H9 (cell line): ENCODE data around the gene WFDC1. TPM values are rescaled to one million over a fixed set of nuclear protein-coding genes. Genes with fewer than 3 reads are reported as not detected.
A peak's percentile ranks its signal among the peaks of the same experiment; 100 is the strongest.

Experiments used
- DNase-seq: peaks from one replicate; pipeline ENCODE4 v3.0.0-alpha.2; 2017
- H2AFZ ChIP-seq: one replicate; pipeline ENCODE4 v1.6.1; 2013; ENCODE audit warnings: mild to moderate bottlenecking, low read length, control low read depth, moderate library complexity
- H2AK5ac ChIP-seq: 2 replicates; pipeline ENCODE4 v1.6.1; 2013; ENCODE audit warnings: low read length, control low read depth, mixed read lengths; ENCODE audit not compliant: insufficient read length
- H2BK120ac ChIP-seq: one replicate; pipeline ENCODE4 v1.6.1; 2013; ENCODE audit warnings: low read depth, mild to moderate bottlenecking, low read length, control low read depth, inconsistent platforms; ENCODE audit not compliant: poor library complexity, severe bottlenecking
- H2BK12ac ChIP-seq: 2 replicates; pipeline ENCODE4 v1.6.1; 2013; ENCODE audit warnings: low read length, control low read depth, mixed read lengths, low read depth; ENCODE audit not compliant: insufficient read length
- H2BK15ac ChIP-seq: 2 replicates; pipeline ENCODE4 v1.6.1; 2013; ENCODE audit warnings: low read depth, low read length, control low read depth
- H2BK20ac ChIP-seq: one replicate; pipeline ENCODE4 v1.6.1; 2013; ENCODE audit warnings: low read depth, mild to moderate bottlenecking, low read length, control low read depth, inconsistent platforms; ENCODE audit not compliant: poor library complexity, severe bottlenecking
- H2BK5ac ChIP-seq: 2 replicates; pipeline ENCODE4 v1.6.1; 2013; ENCODE audit warnings: low read length, control low read depth, mixed read lengths; ENCODE audit not compliant: insufficient read length
- H3K14ac ChIP-seq: 2 replicates; pipeline ENCODE4 v1.6.1; 2013; ENCODE audit warnings: low read length, control low read depth; ENCODE audit not compliant: insufficient read depth
- H3K18ac ChIP-seq: 2 replicates; pipeline ENCODE4 v1.6.1; 2013; ENCODE audit warnings: low read depth, mild to moderate bottlenecking, mixed read lengths, low read length, control low read depth; ENCODE audit not compliant: insufficient read length
- H3K23ac ChIP-seq: 2 replicates; pipeline ENCODE4 v1.6.1; 2013; ENCODE audit warnings: low read length, control low read depth, mixed read lengths, low read depth; ENCODE audit not compliant: insufficient read length
- H3K23me2 ChIP-seq: 2 replicates; pipeline ENCODE4 v1.6.1; 2013; ENCODE audit warnings: low read depth, mild to moderate bottlenecking, mixed read lengths, low read length, control low read depth; ENCODE audit not compliant: insufficient read length, poor library complexity, severe bottlenecking
- H3K27ac ChIP-seq: 2 replicates; pipeline ENCODE4 v1.5.1; 2013; ENCODE audit warnings: low read length, control low read depth, mixed read lengths, low read depth; ENCODE audit not compliant: insufficient read length
- H3K27me3 ChIP-seq: 2 replicates; pipeline ENCODE4 v1.6.1; 2013; ENCODE audit warnings: low read length, control low read depth, inconsistent platforms; ENCODE audit not compliant: insufficient read depth
- H3K4ac ChIP-seq: 2 replicates; pipeline ENCODE4 v1.6.1; 2013; ENCODE audit warnings: low read depth, mild to moderate bottlenecking, control low read depth, inconsistent platforms, low read length, moderate library complexity
- H3K4me1 ChIP-seq: 2 replicates; pipeline ENCODE4 v1.6.1; 2013; ENCODE audit warnings: low read length, control low read depth, inconsistent platforms; ENCODE audit not compliant: insufficient read depth
- H3K4me2 ChIP-seq: 2 replicates; pipeline ENCODE4 v1.6.1; 2013; ENCODE audit warnings: low read length, control low read depth, mixed read lengths; ENCODE audit not compliant: insufficient read length, insufficient read depth
- H3K56ac ChIP-seq: 2 replicates; pipeline ENCODE4 v1.6.1; 2013; ENCODE audit warnings: low read depth, mild to moderate bottlenecking, mixed read lengths, low read length, control low read depth; ENCODE audit not compliant: insufficient read length
- H3K79me1 ChIP-seq: 2 replicates; pipeline ENCODE4 v1.6.1; 2013; ENCODE audit warnings: low read depth, mild to moderate bottlenecking, moderate library complexity, low read length, control low read depth, inconsistent platforms; ENCODE audit not compliant: insufficient read depth, poor library complexity, severe bottlenecking
- H3K79me2 ChIP-seq: 2 replicates; pipeline ENCODE4 v1.6.1; 2013; ENCODE audit warnings: low read length, control low read depth, inconsistent platforms; ENCODE audit not compliant: insufficient read depth
- H3K9ac ChIP-seq: 2 replicates; pipeline ENCODE4 v1.6.1; 2013; ENCODE audit warnings: low read length, control low read depth, mixed read lengths; ENCODE audit not compliant: insufficient read length; ENCODE audit errors: extremely low read depth
- H3K9me3 ChIP-seq: one replicate; pipeline ENCODE4 v1.6.1; 2013; ENCODE audit warnings: low read depth, low read length, inconsistent platforms; ENCODE audit not compliant: control insufficient read depth
- H3T11ph ChIP-seq: one replicate; pipeline ENCODE4 v1.6.1; 2013; ENCODE audit warnings: mild to moderate bottlenecking, low read length, control low read depth, inconsistent platforms
- H4K20me1 ChIP-seq: one replicate; pipeline ENCODE4 v1.6.1; 2013; ENCODE audit not compliant: control insufficient read depth, insufficient read length, insufficient read depth
- H4K5ac ChIP-seq: 2 replicates; pipeline ENCODE4 v1.6.1; 2013; ENCODE audit warnings: low read depth, mild to moderate bottlenecking, mixed read lengths, low read length, control low read depth; ENCODE audit not compliant: insufficient read length
- H4K8ac ChIP-seq: replicated peaks from 2 replicates; pipeline ENCODE4 v1.6.1; 2013; ENCODE audit warnings: low read length, control low read depth, mixed read lengths, low read depth; ENCODE audit not compliant: insufficient read length
- H4K91ac ChIP-seq: 2 replicates; pipeline ENCODE4 v1.6.1; 2013; ENCODE audit warnings: low read depth, mild to moderate bottlenecking, moderate library complexity, mixed read lengths, low read length, control low read depth; ENCODE audit not compliant: insufficient read length
- H3K27ac Mint-ChIP-seq, 3 experiments: 2 replicates in 2 of 3; 3 replicates in 1 of 3; pipeline ENCODE4 v1.8.0; 2020 to 2021; ENCODE audit warnings: mixed read lengths in 3 of 3, mild to moderate bottlenecking in 1 of 3, moderate library complexity in 1 of 3
- H3K27me3 Mint-ChIP-seq: 2 replicates; pipeline ENCODE4 v1.8.0; 2021; ENCODE audit warnings: low read depth, mild to moderate bottlenecking, moderate library complexity, mixed read lengths
- H3K36me3 Mint-ChIP-seq, 3 experiments: 2 replicates in 2 of 3; 3 replicates in 1 of 3; pipeline ENCODE4 v1.8.0; 2020 to 2021; ENCODE audit warnings: low read depth in 3 of 3, mixed read lengths in 3 of 3; ENCODE audit not compliant: insufficient read depth in 1 of 3
- H3K4me1 Mint-ChIP-seq, 2 experiments: 2 replicates each; pipeline ENCODE4 v1.8.0; 2020; ENCODE audit warnings: mixed read lengths in 2 of 2
- H3K4me3 Mint-ChIP-seq, 2 experiments: 2 replicates in 1 of 2; 3 replicates in 1 of 2; pipeline ENCODE4 v1.8.0; 2020 to 2021; ENCODE audit warnings: mild to moderate bottlenecking in 2 of 2, mixed read lengths in 2 of 2, moderate library complexity in 1 of 2
- H3K9me3 Mint-ChIP-seq, 2 experiments: 2 replicates in 1 of 2; 3 replicates in 1 of 2; pipeline ENCODE4 v1.8.0; 2020; ENCODE audit warnings: mild to moderate bottlenecking in 2 of 2, mixed read lengths in 2 of 2, moderate library complexity in 1 of 2
- WGBS: extraction: QIAGEN DNeasy Blood & Tissue Kit; methylation state at CpG from one replicate; pipeline ENCODE4 v1.1.7; 2013; ENCODE audit warnings: missing lambda C conversion rate, low lambda C conversion rate, mixed read lengths; ENCODE audit not compliant: insufficient read length; ENCODE audit errors: extremely low coverage; 5-methylcytosine and 5-hydroxymethylcytosine counted together
- total RNA-seq: library from RNA; stranded (reverse); gene quantifications from 2 replicates; pipeline ENCODE4 v1.2.1, GENCODE V29; 2021
- TF ChIP-seq, protein P1 (sequence below): fragments of 200-600 bp; sonication (generic); conservative IDR thresholded peaks from 3 replicates; pipeline ENCODE4 v1.8.0; 2021; ENCODE audit warnings: antibody characterized with exemption, mild to moderate bottlenecking

WFDC1 gene
- total RNA-seq, 1 experiment from 2014 or later: 0.24 TPM

DNA sequence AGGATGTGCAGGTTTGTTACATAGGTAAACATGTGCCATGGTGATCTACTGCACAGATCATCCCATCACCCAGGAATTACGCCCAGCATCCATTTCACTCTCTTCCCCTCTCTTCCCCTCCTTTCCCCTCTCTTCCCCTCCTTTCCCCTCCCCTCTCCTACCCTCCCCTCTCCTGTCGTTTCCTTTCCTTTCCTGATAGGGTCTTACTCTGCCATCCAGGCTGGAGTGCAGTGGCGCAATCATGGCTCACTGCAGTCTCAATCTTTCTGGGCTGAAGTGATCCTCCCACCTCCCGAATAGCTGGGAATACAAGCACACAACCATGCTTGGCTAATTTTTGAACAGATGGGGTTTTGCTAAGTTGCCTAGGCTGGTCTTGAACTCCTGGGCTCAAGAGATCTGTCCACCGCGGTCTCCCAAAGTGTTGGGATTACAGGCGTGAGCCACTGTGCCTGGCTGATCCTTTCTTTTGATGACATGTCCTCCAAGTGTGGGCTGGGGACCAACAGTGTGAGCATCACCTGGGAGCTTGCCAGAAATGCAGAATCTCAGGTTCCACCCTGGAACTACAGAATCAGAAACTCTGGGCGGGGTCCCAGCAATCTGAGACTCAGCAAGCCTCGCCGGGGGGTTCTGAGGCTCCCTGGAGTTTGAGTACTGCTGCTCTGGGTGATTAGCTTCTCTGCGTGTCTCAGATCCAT, 84.5 kb downstream of the WFDC1 start:
- Histone ChIP-seq H4K8ac (no peak overlapping the region), H3K9ac (no peak overlapping the region), H4K91ac (no peak overlapping the region), H3K14ac (no peak overlapping the region), H4K5ac (no peak overlapping the region), H4K20me1 (no peaks in the 10 kb centered on the region), H2AK5ac (no peak overlapping the region), H3K56ac (no peak overlapping the region), H3K18ac (no peak overlapping the region), H2BK20ac (no peak overlapping the region), H2BK15ac (no peak overlapping the region), H3K4ac (no peak overlapping the region), H2BK120ac (no peak overlapping the region), H2BK12ac (no peak overlapping the region), H3K4me2 (no peak overlapping the region), H2BK5ac (no peak overlapping the region), H3K27me3 (no peaks in the 10 kb centered on the region), H3K4me1 (peaks cover 4% of the 10 kb centered on the region; the same call in 1 of the 2 replicates), H3K27ac (no peak overlapping the region), H3T11ph (no peak overlapping the region), H3K9me3 (no peaks in the 10 kb centered on the region), H3K79me2 (no peaks in the 10 kb centered on the region), H3K23ac (no peak overlapping the region), H3K79me1 (no peaks in the 10 kb centered on the region), H3K23me2 (no peaks in the 10 kb centered on the region), H2AFZ (no peak overlapping the region)
- Mint-ChIP-seq H3K27ac (no peak overlapping the region), H3K4me1 (peaks cover 14 to 27% of the 10 kb centered on the region in 2 experiments), H3K4me3 (peak overlapping the region in 1 of 2 experiments; percentile 46; a peak in 1 of 5 replicates), H3K36me3 (no peaks in the 10 kb centered on the region), H3K27me3 (peaks cover 4% of the 10 kb centered on the region), H3K9me3 (peaks cover 2 to 4% of the 10 kb centered on the region in 2 experiments; a peak in 4 of 5 replicates)
- no peak for DNase-seq
- TF ChIP-seq, protein P1, sequence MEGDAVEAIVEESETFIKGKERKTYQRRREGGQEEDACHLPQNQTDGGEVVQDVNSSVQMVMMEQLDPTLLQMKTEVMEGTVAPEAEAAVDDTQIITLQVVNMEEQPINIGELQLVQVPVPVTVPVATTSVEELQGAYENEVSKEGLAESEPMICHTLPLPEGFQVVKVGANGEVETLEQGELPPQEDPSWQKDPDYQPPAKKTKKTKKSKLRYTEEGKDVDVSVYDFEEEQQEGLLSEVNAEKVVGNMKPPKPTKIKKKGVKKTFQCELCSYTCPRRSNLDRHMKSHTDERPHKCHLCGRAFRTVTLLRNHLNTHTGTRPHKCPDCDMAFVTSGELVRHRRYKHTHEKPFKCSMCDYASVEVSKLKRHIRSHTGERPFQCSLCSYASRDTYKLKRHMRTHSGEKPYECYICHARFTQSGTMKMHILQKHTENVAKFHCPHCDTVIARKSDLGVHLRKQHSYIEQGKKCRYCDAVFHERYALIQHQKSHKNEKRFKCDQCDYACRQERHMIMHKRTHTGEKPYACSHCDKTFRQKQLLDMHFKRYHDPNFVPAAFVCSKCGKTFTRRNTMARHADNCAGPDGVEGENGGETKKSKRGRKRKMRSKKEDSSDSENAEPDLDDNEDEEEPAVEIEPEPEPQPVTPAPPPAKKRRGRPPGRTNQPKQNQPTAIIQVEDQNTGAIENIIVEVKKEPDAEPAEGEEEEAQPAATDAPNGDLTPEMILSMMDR: no peak
- WGBS: no CpG with 5 or more reads among the region's 11 CpGs

Other genes with a start within 250 kb of the WFDC1 start
- 46.8 and 48.7 TPM in 2 replicates for gene MBTPS1, start 177.9 kb upstream of the WFDC1 start, total RNA-seq
- gene HSDL1, start 149.7 kb upstream of the WFDC1 start, total RNA-seq: 34.2 and 38.2 TPM in 2 replicates
- gene DNAAF1, start 149.6 kb upstream of the WFDC1 start, total RNA-seq: 0.15 TPM in 1 of 2 replicates, not detected in the other
- 78.6 and 81.3 TPM in 2 replicates for gene TAF1C, start 107.8 kb upstream of the WFDC1 start, total RNA-seq
- gene ADAD2, start 103.7 kb upstream of the WFDC1 start, total RNA-seq: 0.99 and 1.0 TPM in 2 replicates
- not detected in 2 replicates for gene KCNG4, start 54.9 kb upstream of the WFDC1 start, total RNA-seq
- 2.8 and 4.0 TPM in 2 replicates for gene ATP2C2, start 73.7 kb downstream of the WFDC1 start, total RNA-seq
- 17.9 and 21.5 TPM in 2 replicates for gene MEAK7, start 209.8 kb downstream of the WFDC1 start, total RNA-seq